ENCODE data around the gene AP1S3.
"Not testable (repeated sequence)": the region's sequence is repeated elsewhere in the genome, so short reads cannot be mapped to it uniquely, and the experiment has no call there.

AP1S3 gene

DNA sequence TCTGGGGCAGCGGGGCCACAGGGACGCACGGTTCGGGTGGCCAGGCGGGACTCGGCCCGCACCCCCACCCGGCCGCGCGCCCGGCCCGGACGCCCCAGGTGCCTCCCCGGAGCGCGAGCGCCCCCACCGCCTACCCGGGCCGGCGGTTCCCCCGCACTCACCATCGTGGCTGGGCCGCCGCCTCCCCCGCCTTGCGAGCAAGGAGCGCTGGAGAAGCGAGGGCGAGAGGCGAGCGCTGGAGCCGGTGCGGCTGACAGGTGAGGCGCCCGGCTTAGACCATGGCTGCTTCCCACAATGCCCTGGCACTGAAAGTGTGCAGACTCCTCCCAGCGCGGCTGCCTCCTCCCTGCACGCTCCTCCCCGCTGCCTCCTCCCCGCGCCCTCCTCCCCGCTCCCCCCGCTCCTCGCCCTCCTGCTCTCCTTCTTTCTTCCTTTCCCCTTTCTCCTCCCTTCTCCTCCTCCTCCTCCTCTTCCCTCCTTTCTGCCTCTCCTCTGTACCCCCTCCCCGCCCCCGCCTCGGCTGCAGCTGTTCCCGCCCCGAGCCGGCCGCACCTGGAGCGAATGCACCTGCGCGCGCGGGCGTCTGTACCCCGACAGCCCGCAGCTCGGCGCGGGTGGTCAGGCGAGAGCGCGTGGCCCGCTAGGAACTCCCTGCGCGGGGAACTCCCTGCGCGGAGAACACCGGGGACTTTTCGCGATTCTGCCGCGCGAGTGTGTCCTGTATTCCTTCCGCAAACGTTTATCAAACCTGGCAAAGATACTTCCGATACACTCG lies at the start of gene AP1S3:
Gene AP1S3 (minus strand): TSS at position 296 of the 775 bp plus-strand sequence. CDS start 132 bp downstream, at position 164.
- DNase-seq: peak in 52 of 56 donors; percentile 2 to 86 (median 46)

GRCh38 chr2:223887127-223887526 lies 49.7 kb upstream of the AP1S3 start:
- DNase-seq: no peak

DNA sequence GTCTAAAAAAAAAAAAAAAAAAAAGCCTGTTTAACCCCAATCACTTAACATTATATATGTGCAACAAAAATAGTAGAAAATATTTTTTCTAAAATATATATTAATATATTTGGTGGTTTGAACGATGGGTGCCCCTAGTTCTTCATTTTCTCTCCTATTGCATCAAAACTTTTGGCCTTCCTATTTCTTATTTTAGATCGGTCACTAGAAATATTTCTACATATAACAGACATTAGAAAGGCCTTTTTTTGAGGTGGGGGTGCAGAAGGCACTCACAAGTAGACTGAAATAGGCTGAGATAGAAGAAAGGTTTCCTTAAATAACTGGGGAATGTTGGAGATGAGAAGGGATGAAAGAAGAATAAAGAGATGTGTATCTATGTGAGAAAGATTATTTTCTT lies 49.3 kb upstream of the AP1S3 start:
- no peak for DNase-seq

GRCh38 chr2:223884399-223884798 lies 47.0 kb upstream of the AP1S3 start:
- DNase-seq: no peak

GRCh38 chr2:223882715-223883114 lies 45.3 kb upstream of the AP1S3 start:
- DNase-seq: no peak

DNA sequence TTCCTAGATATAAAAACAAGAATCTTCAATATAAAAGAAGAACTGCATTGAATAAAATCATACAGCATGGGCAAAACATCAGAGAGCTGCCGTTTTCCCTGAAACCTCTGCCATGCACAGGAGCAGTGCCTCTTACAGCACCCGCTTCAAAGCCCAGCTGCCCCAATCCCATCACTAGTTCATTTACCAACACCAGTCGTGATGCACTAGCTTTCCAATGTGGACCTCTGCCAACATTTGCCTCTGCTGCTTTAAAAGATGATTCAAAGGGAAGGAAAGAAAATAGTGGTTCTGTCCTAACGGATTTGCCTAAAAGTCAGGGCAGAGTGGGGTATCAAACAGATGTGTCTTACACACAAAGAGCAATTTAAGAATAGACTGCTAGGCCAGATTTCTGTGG lies 43.4 kb upstream of the AP1S3 start:
- DNase-seq: peak in 5 of 56 donors; percentile 1 to 37 (median 5)

DNA sequence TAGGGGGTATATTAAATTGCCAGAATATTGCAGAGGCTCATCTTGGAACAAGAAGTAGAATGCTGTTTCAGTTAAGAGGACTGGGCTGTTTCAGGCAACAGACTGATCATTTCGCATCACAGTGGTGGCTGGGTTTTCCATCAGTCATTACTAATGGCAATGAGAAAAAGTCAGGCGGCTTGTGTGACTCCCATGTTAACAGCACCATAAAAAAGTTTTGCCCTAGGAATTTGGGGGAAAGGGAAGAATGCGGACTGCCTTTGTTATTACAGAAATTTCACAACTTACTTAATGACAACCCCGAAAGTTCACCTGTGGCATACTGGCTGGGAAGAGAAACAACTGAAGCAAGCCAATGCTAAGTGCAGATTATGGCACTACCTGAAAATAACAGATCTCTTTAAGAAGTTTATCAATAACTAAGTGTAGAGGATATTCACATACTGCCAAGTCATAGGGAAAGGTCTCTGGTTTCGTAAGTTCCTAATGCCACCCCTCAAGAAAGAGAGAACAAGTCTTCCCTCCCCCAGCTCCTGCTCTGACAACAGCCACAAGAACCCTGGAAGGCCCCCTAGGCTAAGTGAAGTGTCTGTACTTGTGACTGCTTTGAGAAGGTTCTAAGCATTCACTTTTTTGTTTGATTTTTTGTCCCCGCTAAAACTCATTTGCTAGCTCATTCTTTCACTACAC lies 40.5 kb upstream of the AP1S3 start:
- no peak for DNase-seq

DNA sequence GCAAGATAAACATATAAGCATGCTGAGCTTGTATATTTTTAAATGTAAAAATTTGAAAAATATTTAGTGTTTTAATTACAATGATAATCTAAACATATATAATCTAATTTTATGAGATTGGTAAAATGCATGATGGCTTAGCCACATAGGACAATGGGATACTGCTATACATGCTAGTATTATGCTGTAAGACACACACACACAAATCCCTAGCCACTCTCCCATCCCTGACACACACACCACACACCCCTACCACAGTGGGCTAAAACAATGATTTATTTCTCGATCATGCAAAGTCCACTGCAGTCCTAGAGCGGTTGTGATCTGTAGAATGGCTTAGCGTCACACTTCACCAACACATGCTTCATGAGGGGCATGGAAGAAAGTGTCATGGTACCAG lies 36.3 kb upstream of the AP1S3 start:
- DNase-seq: no peak

GRCh38 chr2:223872772-223873171 lies 35.4 kb upstream of the AP1S3 start:
- not testable (repeated sequence) for DNase-seq

DNA sequence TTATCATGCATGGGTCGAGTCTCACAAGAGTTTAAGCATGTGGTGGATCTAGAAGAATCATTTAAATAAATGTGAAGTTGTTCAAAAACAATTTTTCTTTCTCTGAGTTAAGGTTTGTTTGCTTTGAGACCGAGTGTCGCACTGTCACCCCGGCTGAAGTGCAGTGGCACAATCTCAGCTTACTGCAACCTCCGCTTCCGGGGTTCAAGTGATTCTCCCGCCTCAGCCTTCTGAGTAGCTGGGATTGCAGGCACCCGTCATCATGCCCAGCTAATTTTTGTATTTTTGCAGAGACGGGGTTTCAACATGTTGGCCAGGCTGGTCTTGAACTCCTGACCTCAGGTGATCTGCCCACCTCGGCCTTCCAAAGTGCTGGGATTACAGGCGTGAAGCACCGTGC lies 34.3 kb upstream of the AP1S3 start:
- DNase-seq: not testable (repeated sequence)

- DNase-seq: no peak
Observed at GRCh38 chr2:223870840-223871611, 33.6 kb upstream of the AP1S3 start.

GRCh38 chr2:223868005-223868404 lies 30.6 kb upstream of the AP1S3 start:
- DNase-seq: peak in 1 of 56 donors; percentile 1

GRCh38 chr2:223865907-223866508 lies 28.6 kb upstream of the AP1S3 start:
- no peak for DNase-seq

- DNase-seq: no peak
Observed at GRCh38 chr2:223865124-223865523, 27.7 kb upstream of the AP1S3 start.

GRCh38 chr2:223863491-223863890 lies 26.1 kb upstream of the AP1S3 start:
- no peak for DNase-seq

DNA sequence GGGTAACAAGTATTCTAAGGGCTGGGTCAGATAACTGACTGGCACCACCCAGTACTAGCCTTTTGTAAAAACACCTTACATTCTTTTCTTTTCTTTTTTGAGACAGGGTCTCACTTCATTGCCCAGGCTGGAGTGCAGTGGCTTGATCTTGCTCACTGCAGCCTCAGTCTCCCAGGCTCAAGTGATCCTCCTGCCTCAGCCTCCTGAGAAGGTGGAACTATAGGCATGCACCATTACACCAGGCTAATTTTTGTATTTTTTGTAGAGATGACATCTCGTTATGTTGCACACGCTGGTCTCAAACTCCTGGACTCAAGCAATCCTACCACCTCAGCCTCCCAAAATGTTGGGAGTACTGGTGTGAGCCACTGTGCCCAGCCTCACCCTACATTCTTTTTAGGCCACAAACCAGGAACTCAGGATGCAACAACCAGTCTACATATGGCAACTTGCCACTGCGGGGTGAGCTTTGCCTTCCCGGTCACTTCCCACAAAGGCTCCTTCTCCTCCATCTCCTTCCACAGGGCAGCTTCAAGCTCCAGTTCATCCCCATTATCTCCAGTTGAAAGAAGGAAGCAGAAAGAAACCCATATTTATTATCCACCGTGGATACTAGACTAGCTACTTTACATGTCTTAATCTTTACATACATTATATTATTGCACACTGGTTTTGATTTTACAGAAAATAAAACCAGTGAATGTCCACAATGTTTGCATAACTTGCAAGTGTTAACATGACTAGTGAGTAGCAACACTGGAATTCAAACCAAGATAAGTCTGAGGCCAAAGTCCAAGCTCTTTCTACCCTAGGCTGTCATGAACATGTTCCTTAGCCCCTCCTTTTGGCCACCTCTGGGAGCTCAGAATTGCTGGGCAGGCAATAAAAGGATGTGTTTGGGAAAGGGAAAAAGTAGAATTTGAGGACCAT lies 23.7 kb upstream of the AP1S3 start:
- DNase-seq: no peak

GRCh38 chr2:223859070-223859469 lies 21.7 kb upstream of the AP1S3 start:
- no peak for DNase-seq

DNA sequence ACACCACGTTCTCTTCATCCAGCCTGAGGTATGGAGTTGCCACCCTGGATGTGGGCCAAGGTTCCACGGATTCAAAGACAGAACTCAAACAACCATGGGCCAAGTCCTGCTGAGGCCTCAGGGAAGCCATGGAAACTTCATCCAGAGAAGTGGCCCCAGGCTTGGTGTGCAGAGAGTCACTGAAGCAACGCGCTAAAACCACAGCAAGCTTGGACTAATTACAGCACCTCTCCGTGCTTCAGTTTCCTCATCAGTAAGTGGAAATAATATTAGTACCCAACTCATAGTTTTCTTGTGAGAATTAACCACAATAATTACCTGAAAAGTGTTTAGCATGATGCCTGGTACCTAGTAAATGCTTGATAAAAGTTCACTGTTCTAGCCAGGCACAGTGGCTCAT lies 19.2 kb upstream of the AP1S3 start:
- no peak for DNase-seq

DNA sequence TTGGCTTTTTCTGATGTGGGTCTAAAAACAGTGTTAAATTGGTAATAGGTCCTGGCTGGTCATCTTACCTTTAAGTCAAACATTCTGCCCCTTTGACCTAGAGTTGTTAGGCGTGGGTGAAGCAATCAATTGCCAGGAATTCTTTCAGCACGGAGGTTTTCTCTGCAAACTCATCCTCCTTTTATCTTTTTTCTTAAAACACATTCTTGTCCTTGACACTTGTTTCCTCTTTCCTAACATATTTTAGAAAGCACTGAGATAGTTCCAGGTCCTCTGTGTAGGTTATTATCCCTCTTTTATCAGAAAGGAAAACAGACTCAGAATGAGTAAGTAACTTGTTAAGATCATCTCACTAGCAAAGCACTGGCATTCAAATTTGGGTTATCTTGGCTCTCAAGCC lies 18.6 kb upstream of the AP1S3 start:
- no peak for DNase-seq

GRCh38 chr2:223855426-223855825 lies 18.0 kb upstream of the AP1S3 start:
- no peak for DNase-seq

DNA sequence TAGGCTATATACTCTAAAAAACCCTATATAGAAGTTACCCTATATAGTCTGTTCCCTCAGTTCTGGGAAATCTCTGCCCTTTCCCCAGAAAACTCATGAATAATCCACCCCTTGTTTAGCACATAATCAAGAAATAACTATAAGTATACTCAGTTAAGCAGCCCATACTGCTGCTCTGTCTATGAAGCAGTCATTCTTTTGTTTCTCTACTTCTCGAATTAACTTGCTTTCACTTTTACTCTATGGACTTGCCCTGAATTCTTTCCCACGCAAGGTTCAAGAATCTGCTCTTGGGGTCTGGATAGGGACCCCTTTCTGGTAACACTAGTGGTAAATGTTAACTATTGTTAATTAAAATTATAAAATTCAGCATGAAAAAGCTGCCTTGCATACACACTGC lies 17.4 kb upstream of the AP1S3 start:
- no peak for DNase-seq
